Prostate gland (tissue), 2 donors: ENCODE data around the gene LIG1. TPM values are rescaled to one million over a fixed set of nuclear protein-coding genes. Genes with fewer than 3 reads are reported as not detected.

Experiments used
- DNase-seq: peaks from one replicate; pipeline ENCODE4 v3.0.0-alpha.2; 2019; ENCODE audit warnings: low spot score
- H3K27ac ChIP-seq, 2 donors: fragments of 200-600 bp; sonication (generic); 2 replicates each; pipeline ENCODE4 v1.5.1; 2017 to 2019
- H3K27me3 ChIP-seq: fragments of 200-600 bp; sonication (generic); replicated peaks from 2 replicates; pipeline ENCODE4 v1.5.1; 2019; ENCODE audit not compliant: insufficient read depth
- H3K36me3 ChIP-seq, 2 donors: fragments of 200-600 bp; sonication (generic); 1 replicate in 1 of 2; 2 replicates in 1 of 2; pipeline versions ENCODE4 v1.5.1 to v1.8.1; 2017 to 2019
- H3K4me1 ChIP-seq: fragments of 200-600 bp; sonication (generic); replicated peaks from 2 replicates; pipeline ENCODE4 v1.5.1; 2019
- H3K4me3 ChIP-seq, 2 donors: fragments of 200-600 bp; sonication (generic); 2 replicates each; pipeline ENCODE4 v1.5.1; 2017 to 2019
- H3K9me3 ChIP-seq: fragments of 200-600 bp; sonication (generic); 2 replicates; pipeline ENCODE4 v1.5.1; 2017
- CTCF ChIP-seq, 4 experiments: fragments of 200-600 bp in 2 of 4; fragments of 450-650 bp in 2 of 4; sonication (generic) in 2 of 4; IDR thresholded peaks; 1 replicate in 3 of 4; 2 replicates in 1 of 4; pipeline ENCODE4 v1.5.1; 2016 to 2019; ENCODE audit warnings: antibody characterized with exemption in 4 of 4, mild to moderate bottlenecking in 2 of 4, moderate library complexity in 2 of 4
- POLR2A ChIP-seq: fragments of 450-650 bp; IDR thresholded peaks from one replicate; pipeline ENCODE4 v1.6.1; 2016; ENCODE audit warnings: antibody characterized with exemption, mild to moderate bottlenecking
- POLR2AphosphoS5 ChIP-seq: sonication (generic); formaldehyde crosslinking; IDR thresholded peaks from one replicate; pipeline ENCODE4 v1.6.1; 2017; ENCODE audit warnings: antibody characterized with exemption
- WGBS: methylation state at CpG from one replicate; pipeline ENCODE4 v1.1.5; 2018; 5-methylcytosine and 5-hydroxymethylcytosine counted together
- intact Hi-C: fragments of 100-400 bp; cut with DNase I; formaldehyde crosslinking; loops from one replicate; pipeline ENCODE4 v1.14.2; 2022
- total RNA-seq, 2 donors: library from RNA; depleted of rRNA; stranded (reverse); fragments of >200 nt; gene quantifications; one replicate each; pipeline ENCODE4 v1.1.0, GENCODE V29; 2016

The LIG1 gene
- total RNA-seq, 2 donors from 2014 or later: 30.6 to 58.7 TPM

- Histone ChIP-seq H3K27ac (no peak overlapping the region), H3K9me3 (no peaks in the 10 kb centered on the region), H3K27me3 (no peaks in the 10 kb centered on the region), H3K4me3 (no peak overlapping the region), H3K4me1 (no peaks in the 10 kb centered on the region), H3K36me3 (no peaks in the 10 kb centered on the region)
- no peak for DNase-seq
- TF ChIP-seq CTCF (IDR thresholded peaks at IDR 0.05) (no peak), POLR2AphosphoS5 (no peak), POLR2A (no peak)
- intact Hi-C loops: no loop called here
- WGBS: 94% methylated on average over 3 of the region's 3 CpGs
These were observed 20.7 kb upstream of the LIG1 start for GRCh38 chr19:48190885-48191284.

- intact Hi-C loops: no loop called here
- TF ChIP-seq POLR2AphosphoS5: no peak
- TF ChIP-seq POLR2A: no peak
- no peak for TF ChIP-seq CTCF (IDR thresholded peaks at IDR 0.05)
- H3K27ac ChIP-seq: no peak overlapping the region
- H3K4me3 ChIP-seq: no peak overlapping the region
- no peaks in the 10 kb centered on the region for H3K9me3 ChIP-seq
- 74% methylated on average over 13 of the region's 13 CpGs for WGBS
- DNase-seq: no peak
- no peaks in the 10 kb centered on the region for H3K36me3 ChIP-seq
- no peaks in the 10 kb centered on the region for H3K27me3 ChIP-seq
- no peaks in the 10 kb centered on the region for H3K4me1 ChIP-seq
These were observed 20.2 kb upstream of the LIG1 start for GRCh38 chr19:48190288-48190884.

GRCh38 chr19:48186541-48186991 is 16.4 kb upstream of the LIG1 start:
- TF ChIP-seq CTCF (IDR thresholded peaks at IDR 0.05): no peak
- no peak for TF ChIP-seq POLR2AphosphoS5
- no peak for TF ChIP-seq POLR2A
- WGBS: 87% methylated on average over 8 of the region's 8 CpGs
- DNase-seq: no peak
- H3K4me1 ChIP-seq: no peaks in the 10 kb centered on the region
- no peak overlapping the region for H3K4me3 ChIP-seq
- H3K36me3 ChIP-seq: no peaks in the 10 kb centered on the region
- no peaks in the 10 kb centered on the region for H3K27me3 ChIP-seq
- H3K9me3 ChIP-seq: no peaks in the 10 kb centered on the region
- intact Hi-C loops: no loop called here
- no peak overlapping the region for H3K27ac ChIP-seq

GRCh38 chr19:48186015-48186414 is 15.9 kb upstream of the LIG1 start:
- WGBS: 89% methylated on average over 5 of the region's 5 CpGs
- DNase-seq: no peak

More at GRCh38 chr19:48186015-48186414, 15.9 kb upstream of the LIG1 start:
- no peaks in the 10 kb centered on the region for H3K36me3 ChIP-seq
- no peak overlapping the region for H3K4me3 ChIP-seq
- no peaks in the 10 kb centered on the region for H3K9me3 ChIP-seq
- H3K4me1 ChIP-seq: no peaks in the 10 kb centered on the region
- H3K27me3 ChIP-seq: no peaks in the 10 kb centered on the region
- intact Hi-C loops: no loop called here
- TF ChIP-seq CTCF (IDR thresholded peaks at IDR 0.05): no peak
- no peak overlapping the region for H3K27ac ChIP-seq
